SHP77 treated with DMSO at 0.1 percent for 48 hours (cell line): Measurements from ENCODE around the gene NEK6.

ENCODE experiments used
- DNase-seq: peaks from one replicate; lab custom pipeline; 2025; lab: John Stamatoyannopoulos, UW

The NEK6 gene

DNA sequence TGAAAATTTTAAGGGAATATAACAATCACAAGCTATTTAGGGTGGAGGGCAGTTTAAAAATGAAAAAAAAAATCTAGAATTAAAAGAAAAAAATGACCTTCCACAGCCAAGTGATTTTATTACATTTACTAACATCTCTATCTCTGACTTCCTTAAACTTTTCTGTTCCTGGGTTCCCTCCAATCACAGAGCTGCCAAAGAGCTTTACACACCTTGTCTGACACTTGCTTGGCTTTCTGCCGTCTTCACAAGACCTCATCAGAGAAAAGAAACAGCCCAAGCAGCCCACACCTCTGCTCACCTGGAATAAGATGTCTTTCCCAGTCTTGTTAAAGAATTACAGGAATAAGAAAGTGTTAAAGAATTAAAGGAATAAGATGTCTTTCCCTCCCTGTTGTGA, 118.6 kb downstream of the NEK6 start:
- no peak for DNase-seq

DNA sequence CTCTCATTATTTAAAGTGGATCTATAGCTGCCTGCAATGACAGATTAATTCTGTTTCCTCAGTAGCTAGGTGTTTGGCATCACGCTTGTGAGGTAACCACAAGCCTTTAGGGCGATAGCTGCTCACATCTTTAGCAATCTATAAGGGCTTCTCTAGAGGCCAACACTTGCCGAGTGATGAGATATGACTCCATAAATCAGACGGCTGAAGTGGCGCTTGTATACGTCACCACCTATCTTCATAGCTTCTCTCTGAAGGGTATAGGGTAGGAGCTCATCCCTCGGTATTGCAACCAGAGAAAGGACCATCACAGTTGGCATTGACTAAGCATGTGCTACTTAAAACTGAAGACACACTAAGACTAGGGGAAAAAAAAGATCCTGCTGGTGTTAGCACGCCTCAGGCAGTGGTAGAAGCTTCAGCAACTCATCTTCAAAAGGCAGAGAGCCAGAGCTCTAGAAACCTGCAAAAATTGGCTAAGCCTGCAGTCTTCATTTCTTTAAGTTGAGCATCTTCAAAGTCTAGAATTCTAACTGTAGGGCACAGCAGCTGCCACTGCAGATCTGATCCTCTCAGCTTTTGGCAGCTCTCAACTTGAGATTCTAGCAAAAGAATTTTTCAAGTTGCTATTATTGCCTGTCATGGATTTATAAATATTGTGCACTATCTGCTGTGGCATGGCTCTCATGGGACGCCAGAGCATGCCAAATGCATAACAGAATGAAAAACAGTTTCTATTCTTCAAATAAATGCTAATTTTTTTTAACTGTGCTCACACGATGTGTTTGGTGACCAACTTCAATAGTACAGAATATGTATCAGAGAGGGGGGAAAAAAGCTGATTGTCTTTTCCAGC, 120.0 kb downstream of the NEK6 start:
- peak; percentile 18 for DNase-seq

DNA sequence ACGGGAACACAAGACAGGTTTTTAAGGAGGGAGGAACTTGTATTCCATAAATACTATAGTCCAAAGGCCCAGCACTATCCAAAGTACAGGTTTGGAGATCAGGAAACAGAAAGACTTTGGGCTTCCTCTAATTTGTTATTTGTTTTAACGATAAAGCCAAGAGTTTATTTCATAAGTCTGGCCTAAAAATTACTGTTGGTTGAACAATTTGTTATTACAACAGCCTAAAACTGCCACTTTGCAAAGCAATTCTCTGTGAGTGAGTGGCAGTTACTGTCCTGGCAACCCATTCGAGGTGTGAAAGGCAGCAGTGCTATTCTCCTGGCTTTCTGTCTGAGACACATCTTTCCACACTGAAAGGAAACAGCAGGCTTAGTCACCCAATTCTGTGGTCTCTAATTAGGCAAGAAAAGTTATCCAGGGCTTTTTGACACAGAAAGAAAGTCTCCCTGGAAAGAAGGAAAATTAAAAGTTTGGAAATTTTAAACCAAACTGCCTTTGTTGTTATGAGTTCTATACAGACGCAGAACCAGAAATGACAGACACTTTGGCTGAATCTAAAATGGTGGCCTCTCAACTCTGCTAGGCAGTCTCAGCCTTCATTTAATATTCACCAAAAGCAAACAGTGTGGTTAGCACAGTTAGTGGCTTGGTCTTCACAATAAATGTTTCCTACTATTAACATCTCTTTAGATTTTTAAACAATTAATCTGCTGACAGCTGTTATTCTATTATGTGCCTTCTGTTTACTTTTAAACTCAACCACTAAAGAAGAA, 123.6 kb downstream of the NEK6 start:
- DNase-seq: no peak

DNA sequence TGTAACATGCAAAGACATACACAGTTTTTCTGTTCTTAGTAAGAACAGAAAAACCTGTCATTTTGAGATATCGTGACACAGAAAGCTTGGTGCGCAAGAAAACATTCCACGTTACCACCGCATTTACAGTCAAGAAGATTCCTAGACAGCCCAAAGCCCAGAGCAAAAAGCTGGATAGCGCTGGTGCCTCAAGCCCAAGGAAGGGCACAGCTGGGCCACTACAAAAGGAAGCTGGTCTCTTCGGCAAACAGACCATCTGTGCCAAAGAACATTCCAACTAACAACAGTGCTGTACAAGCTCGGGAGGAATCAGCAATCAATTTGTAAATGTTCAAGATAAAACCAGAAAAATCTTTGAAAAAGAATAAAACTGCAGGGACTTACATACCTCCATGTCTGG, 126.5 kb downstream of the NEK6 start:
- DNase-seq: no peak

DNA sequence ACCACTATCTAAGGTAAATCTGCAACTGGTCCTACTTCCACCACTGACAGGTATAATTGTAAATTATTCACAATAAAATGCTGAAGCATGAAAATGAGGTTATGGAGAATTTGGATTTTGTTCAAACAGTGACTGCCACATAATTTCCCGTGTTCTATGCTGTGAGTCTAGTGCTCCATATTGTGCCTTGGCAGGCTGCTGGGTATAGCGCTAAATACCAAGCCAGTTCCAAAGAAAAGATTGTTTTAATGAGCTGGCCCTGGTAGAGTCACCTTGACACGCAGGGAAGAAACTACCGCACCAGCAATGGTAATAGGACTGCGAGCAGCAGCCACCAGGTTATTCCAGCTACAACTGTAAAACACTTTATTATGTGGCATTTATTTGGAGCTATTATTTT, 127.1 kb downstream of the NEK6 start:
- no peak for DNase-seq

DNA sequence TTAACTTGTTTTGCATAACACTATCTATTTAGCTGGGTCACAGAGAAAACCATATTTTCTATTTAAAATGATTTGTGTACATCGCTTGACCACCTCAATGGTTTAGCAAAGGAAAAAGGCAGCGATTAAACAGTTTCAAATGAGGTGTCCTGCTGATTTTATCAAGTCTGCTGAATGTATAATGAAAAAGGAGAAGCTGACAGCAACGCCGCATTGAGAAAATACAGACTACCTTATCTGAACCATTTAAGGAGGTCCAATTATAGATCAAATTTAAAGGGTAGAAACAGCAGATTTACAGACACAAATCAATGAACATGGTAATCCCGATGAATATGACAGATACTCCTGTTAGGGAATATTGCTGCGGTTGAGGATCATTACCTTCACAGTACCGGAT, 127.9 kb downstream of the NEK6 start:
- no peak for DNase-seq

DNA sequence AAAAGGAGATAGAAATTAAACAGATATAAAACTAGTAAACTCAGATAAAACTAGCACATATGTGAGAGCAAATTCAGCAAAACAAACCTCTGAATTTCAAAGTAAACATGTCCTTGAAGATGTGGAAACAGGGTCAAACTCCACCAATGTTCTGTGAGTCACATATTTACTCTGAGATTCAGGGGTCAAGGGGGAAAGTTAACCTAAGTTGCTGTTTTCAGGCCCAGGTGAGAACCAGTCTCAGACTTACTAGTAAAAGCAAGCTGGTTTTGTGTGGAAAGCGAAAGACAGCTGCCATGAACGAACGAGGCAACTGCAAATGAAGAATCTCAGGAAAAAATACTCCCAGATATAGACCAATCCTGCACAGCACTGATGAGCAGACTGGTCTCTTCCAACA, 128.5 kb downstream of the NEK6 start:
- DNase-seq: no peak

DNA sequence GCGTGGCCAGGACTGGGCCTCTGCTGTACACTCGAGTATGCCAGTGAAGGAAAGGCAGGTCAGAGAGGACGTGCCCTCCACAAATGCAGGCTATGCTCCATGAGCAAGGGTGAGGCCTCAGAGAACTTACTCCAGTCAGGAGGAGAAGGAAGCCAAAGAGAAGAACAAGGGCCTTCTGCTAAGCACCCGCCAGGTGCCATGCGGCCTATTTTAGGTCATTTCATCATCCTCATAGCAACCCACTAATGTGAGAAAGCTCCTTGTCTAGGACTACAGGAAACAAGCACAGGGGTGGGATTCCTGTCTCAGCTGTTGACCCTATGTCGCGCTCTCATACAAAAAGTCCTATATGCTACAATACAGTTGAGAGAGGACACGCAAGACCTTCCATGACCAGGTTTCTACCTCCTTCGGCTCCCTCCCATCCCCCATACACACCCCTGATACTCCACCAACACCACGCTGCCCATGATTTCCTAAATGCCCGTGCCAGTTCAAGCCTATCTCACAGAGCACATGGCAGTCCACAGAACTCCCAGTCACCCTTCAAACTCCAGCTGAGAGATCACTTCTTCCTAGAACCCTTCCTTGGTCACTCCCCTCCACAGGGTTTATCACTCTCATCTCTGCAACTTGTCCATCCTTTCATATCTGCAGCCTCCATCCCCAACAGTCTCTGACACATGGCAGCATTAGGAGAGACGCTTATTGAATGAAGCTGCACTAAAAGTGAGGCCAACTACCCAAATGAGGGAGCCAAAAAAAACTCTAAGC, 130.7 kb downstream of the NEK6 start:
- no peak for DNase-seq

DNA sequence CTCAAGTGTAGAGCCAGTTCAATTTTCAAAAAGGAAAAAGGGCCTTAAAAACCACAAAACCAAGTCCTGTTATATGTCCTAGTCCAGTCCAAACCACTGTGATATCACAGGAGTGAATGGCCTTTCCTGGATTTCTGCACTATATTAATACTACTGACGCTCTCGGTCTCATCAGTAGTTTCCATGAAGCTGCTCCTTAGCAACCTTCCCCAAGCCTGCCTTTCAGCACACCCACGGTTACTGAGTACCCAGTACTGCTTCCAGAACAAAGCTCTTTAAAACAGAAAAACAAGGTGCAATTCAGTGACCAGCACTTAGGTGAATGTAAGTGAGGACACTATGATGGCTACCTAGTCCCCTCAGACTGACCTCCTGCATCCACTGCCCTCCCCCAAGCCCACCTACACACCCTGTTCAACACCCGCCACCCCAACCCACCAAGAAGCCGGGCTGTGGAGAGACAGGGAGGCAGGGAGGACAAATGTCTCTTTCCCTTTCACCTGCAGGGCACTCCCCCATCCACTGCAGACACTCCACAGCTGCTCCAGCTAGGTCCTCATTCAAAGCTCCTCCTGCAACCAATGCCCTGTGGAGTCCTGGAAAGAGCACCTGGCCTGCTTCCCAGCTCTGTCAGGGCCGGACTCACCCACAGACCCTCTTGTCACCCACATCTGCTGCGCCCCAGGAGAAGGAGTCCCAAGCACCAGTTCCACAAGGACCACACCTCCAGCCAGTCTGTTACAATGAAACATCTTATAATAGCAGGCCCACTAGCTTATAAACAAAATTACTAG, 131.6 kb downstream of the NEK6 start:
- DNase-seq: peak; percentile 8

DNA sequence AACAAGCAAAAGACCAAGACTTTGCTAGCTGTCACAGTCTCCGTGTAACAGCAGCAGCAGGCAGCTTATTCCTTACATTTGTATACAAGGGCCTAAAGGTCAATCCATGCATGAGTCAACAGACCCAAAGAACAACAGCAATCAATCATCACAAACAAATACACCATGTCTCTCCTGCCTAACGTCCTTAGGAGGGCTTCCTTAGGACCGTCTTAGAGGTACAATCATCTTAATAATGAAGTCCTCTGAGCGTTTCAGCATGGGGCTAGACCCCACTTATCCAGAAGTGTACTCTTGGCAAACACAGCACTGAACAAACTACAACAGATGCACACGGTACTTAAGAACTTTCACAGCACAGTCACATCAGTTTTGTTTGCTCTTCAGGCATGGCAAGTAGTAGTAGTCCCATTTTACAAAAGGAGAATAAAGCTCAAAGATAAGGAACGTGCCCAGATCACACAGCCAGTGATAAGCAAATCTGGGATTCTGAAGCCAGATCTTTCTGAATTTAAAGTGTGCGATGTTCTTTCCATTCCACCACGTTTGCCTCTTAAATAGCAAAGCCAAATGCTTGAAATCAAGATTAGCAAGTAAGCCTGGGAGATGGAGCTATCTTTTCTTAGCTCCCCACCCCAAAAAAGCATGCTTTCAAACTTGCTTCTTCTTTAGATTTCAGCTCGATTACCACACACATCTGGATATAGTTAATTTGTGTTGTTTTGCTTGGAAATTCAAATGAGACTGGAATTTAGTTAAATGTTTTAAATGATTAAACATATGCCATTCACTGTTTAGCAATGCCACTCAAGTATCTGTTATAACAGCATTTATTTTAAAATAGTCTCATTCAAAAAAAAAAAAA, 133.3 kb downstream of the NEK6 start:
- DNase-seq: no peak

DNA sequence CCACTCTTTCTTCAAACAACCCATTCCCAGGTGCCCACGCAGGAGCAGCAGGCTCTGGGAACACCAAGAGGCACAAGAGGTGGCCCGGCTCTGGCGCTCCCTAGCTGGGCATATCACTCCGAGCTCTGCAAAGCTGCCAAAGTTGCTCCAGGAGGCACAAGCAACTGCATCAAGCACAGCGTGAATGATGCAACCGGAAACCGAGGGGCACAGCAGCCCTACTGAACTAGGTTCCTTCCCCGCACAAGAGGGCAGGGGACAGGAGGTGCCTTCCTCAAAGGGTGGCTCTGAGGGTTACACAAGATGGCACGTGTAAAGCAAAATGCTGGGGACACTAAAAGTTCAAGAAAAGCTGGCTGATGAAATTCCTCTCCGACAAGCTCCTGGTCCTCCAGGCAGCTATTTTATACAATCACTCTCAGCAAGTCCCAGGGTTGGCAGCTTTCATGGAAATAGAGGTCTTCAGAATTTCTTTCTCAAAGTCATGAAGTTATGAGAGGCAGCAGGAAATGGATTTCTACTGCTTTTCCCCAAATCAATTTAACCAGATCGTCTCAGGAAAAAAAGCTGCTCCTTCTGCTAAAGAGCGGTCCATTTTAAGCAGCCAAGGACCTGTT, 134.6 kb downstream of the NEK6 start:
- DNase-seq: no peak

DNA sequence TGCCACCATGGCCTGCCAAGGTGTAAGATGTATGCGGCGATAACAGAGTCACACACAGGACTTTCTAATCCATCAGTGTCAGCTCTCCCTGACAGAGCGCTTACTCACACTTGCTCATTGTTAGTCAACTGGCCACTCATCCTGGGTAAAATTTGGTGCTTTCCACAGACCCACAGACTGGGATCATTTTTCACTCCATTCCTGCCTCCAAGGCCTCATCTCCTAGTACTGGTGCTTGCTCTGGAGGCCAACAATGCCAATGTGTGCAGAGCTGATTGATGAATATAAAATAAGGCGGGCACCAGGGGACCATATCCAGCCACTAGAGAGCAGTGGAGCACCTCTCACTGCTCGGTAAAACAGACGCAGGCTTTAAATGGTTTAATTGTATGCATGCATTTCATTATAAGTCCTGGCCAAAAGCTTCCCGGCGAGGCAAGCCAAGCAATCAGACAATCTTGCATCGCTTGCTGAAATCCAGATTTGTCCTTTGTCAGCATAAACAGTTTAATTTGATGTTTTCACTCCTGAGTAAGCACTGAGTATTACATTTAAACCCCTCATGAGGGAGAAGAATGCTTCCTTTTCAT, 135.2 kb downstream of the NEK6 start:
- DNase-seq: no peak

DNA sequence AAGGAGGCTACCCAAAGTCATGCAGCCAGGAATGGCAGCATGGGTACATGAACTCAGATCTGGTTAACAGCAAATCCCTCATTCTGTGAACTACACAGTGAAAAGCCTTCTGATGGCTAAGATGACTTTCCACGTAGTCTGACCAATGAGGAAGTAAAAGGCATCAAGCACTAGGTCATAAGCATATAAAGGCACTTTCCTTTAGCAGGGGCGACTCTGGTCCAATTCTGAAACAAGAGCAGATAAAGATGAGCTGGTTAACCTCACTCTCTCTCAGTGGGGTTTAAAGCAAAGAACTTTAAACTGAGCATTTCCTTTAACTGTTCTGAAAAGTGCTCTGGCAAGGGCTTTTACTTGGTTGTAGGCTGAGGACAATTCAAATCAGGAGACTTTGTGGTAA, 136.4 kb downstream of the NEK6 start:
- DNase-seq: no peak

DNA sequence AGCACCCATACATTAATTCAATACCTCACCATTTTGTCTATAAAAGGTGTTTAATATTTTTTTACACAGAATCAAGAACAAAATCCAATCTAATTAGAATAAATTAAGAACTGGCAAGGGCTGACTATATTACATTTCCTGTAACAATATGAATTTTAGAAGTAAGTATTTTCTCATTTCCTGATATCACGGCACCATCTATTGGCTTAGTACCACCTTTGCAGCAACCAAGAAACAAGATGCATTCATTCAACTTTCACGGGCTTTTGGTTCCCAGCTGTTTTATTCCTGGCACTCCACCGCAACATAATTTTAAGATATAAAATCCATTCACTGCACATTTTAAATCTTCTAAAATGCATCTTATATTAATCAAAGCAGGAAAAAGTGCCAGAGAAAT, 136.8 kb downstream of the NEK6 start:
- no peak for DNase-seq

DNA sequence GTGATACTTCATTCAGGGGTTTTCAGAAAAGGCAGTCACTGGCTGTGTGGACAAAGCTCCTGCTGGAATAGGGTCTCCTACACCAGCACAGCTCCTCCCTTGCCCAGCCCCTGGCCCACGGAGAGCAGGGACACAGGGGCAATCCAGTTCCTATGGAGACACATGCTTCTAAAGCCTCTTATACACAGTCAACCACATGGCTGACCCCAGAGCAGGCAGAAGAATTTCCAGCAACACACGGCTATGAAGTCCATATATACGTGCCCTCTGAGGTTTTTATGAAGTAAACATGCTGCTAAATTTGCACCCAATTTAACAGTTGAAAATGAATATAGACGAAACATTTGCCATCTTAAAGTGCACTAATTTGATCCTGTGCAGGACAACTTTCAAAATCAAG, 138.1 kb downstream of the NEK6 start:
- no peak for DNase-seq

DNA sequence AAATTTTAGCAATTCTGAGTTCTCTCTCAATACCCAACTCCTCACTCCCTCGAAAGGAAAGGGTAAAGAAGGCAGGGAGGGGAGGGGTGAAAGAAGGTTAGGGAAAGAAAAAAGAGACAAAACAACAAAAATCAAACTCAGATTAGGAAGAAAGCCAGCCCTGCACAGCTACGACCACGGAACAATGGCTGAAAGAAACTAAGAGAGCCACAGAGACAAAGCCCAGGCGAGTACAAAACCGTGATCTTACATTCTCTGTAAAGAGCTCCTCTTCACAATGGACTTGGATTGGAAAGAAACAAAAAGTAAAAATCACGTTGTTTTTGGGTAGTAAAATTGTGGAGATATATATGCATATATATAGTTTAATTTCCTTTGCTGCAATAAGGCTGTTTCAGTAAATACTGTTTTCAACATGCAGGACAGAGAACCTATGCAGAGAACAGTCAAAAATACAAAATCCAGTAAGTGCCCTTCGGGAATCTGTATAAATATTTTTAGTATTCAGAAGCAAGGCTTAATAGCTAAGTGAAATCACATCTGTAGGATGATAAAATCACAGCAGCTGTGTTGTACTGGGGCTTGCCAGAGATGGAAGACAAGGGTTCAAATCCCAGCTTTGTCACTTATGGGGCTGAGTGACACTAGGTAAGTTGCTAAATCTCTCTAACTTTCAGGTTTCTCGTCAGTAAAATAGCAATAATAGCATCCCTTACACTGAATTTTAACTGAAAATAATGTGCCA, 140.6 kb downstream of the NEK6 start:
- DNase-seq: no peak

DNA sequence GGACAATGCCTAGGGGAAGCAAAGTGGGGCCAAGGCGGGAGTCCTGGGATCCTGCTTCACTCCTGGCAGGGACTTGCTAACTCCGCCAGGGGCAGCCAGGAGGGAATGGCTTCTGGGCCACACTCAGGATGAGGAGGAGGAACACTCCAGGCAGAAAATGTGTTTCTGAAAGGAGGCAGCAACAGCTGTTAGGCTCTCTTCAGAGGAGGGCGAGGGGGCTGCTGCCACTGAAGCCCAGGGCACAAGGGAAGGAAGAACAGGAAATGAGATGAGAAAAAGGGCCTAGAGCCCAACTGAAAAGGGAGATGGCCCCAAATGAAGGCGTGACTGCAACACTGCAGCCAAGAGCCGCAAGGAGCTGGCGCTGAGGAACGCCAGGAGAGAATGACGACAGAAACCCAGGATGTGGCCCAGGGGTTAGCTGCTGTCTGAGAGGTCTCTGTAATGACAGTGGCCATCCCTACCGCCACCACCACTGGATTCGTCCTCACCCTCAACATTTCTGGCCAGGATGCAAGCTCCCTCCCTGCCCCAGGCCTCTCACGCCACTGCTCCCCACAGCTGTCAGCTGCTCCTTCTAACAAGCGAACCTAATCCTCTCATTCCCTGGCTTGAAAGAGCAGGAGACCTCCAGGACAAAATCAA, 141.7 kb downstream of the NEK6 start:
- no peak for DNase-seq

DNA sequence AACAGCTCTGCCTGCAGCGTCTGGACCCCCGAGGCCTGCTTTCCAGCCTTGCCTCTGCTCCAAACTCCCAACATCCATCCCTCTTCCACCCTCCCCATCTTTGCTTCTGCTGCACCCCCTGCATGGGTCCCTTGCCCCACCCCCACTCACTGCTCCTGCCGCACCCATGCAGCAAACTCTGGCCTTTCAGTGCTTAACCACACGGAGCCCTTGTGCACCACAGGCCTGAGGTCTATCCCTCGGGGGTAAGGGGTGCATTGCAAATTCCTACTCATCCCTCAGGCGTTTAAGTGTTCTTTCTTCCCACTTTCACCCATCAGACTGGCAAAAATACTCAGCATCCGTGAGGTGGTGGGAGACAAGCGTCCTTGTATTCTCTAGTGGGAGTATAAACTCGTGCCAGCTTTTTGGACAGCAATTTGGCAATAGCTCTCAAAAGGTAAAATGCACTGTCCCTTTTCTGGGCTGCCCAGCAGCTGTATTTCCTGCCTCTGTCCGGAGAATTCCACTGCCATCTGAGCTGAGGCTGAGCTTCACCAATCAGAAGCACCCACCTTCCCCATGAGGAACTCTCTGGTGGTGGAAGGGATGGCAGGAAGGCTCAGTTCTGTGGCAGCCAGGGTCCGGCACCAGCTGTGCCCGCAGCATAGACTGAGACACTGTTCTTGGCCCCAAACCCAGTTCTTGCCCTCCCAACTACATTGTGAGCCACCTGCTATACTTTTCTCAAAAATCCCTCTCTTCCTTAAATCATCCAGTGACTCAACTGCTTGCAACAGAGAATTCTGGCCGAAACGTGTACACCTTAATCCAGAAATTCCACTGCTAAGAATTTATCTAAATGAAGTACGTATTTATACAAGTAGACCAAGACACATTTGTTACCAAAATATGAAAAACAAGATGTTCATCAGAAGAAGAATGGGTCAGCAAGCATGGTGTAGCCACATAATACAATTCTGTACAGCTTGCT, 142.5 kb downstream of the NEK6 start:
- no peak for DNase-seq
